Ovary (tissue), 9 donors: Measurements from ENCODE around the gene ENOX2. TPM values are rescaled to one million over a fixed set of nuclear protein-coding genes. Genes with fewer than 3 reads are reported as not detected.
"Not testable (repeated sequence)": the region's sequence is repeated elsewhere in the genome, so short reads cannot be mapped to it uniquely, and the experiment has no call there.

Source experiments
- DNase-seq, 5 donors: peaks; one replicate each; pipeline ENCODE4 v3.0.0-alpha.2; 2019 to 2020
- H3K27ac ChIP-seq, 2 donors: fragments of 200-600 bp; one replicate each; pipeline versions ENCODE4 v1.5.1 to v1.8.0; 2019 to 2022
- H3K27me3 ChIP-seq: fragments of 200-600 bp; one replicate; pipeline ENCODE4 v1.8.0; 2022
- H3K36me3 ChIP-seq: fragments of 200-600 bp; sonication (generic); one replicate; pipeline ENCODE4 v1.5.1; 2019
- H3K4me1 ChIP-seq: one replicate; pipeline ENCODE4 v1.8.1; 2013; ENCODE audit warnings: mild to moderate bottlenecking, moderate library complexity; ENCODE audit not compliant: insufficient read depth
- H3K4me3 ChIP-seq: fragments of 200-600 bp; sonication (generic); one replicate; pipeline ENCODE4 v1.5.1; 2017
- H3K9me3 ChIP-seq, 2 donors: fragments of 200-600 bp in 1 of 2; sonication (generic) in 1 of 2; one replicate each; pipeline versions ENCODE4 v1.5.1 to v1.8.1; 2013 to 2019; ENCODE audit warnings: mild to moderate bottlenecking in 1 of 2, moderate library complexity in 1 of 2
- CTCF ChIP-seq, 3 donors: fragments of 450-650 bp in 2 of 3; fragments of 200-600 bp in 1 of 3; IDR thresholded peaks; one replicate each; pipeline versions ENCODE4 v1.5.1 to v1.8.0; 2016 to 2022; ENCODE audit warnings: antibody characterized with exemption in 3 of 3, mild to moderate bottlenecking in 1 of 3
- EP300 ChIP-seq: sonication (generic); formaldehyde crosslinking; IDR thresholded peaks from one replicate; pipeline ENCODE4 v1.6.1; 2017; ENCODE audit warnings: antibody characterized with exemption
- POLR2A ChIP-seq: fragments of 450-650 bp; IDR thresholded peaks from one replicate; pipeline ENCODE4 v1.6.1; 2017; ENCODE audit warnings: antibody characterized with exemption, mild to moderate bottlenecking, moderate library complexity
- WGBS, 3 donors: extraction: QIAGEN DNeasy Blood & Tissue Kit in 1 of 3; methylation state at CpG; one replicate each; pipeline versions ENCODE4 v1.1.5 to v1.1.7; 2013 to 2017; 5-methylcytosine and 5-hydroxymethylcytosine counted together
- intact Hi-C, 4 donors: fragments of 100-400 bp; cut with DNase I; formaldehyde crosslinking; loops; one replicate each; pipeline versions ENCODE4 v1.11.0 to v1.15.1; 2022 to 2023
- polyA plus RNA-seq, 2 donors: library from polyadenylated mRNA; stranded (reverse); fragments of 200-250 nt in 1 of 2; fragments of 350-450 nt in 1 of 2; fragmentation: Illumina TruSeq in 1 of 2; extraction: RNeasy Lipid Tissue Mini Kit (QIAGEN cat#74804) in 1 of 2; gene quantifications; one replicate each; pipeline ENCODE4 v1.2.3, GENCODE V29; 2013 to 2014
- total RNA-seq, 7 donors: library from RNA; depleted of rRNA in 2 of 7; stranded (reverse); fragments of >200 nt in 2 of 7; fragmentation: NEBNext Ultra II Directional in 3 of 7; extraction: Animal tissue kit (Norgen Biotek cat#: 25700) in 3 of 7; gene quantifications; one replicate each; pipeline versions ENCODE4 v1.1.0 to v1.2.4, GENCODE V29; 2016 to 2023
- donor health status: DM: no; HTN: no; CAD: no; lungs with moderate emphysema.
- donor health status: DM: no; HTN: no; CAD: no.
- donor health status: Bipolar disorder and iron deficiency.
- donor health status: DM: yes; HTN: yes; CAD: no.
- donor health status: DM: no; HTN: no; CAD: no.
- donor health status: DM: yes; HTN: yes; CAD: no.

ENOX2 gene
- total and polyA plus RNA-seq, 9 donors = 5.4 to 17.8 (median 13.1) TPM

GRCh38 chrX:130716346-130716745 is 186.7 kb downstream of the ENOX2 start:
- TF ChIP-seq POLR2A (no peak), CTCF (IDR thresholded peaks at IDR 0.05) (no peak), EP300 (no peak)
- H3K9me3 ChIP-seq = no peaks in the 10 kb centered on the region
- WGBS, 3 donors = 82 to 89% (median 88%) methylated on average over 3 of the region's 3 CpGs
- intact Hi-C loops = no loop called here
- peaks cover 1% of the 10 kb centered on the region for H3K4me1 ChIP-seq
- H3K27me3 ChIP-seq = no peaks in the 10 kb centered on the region
- H3K36me3 ChIP-seq = no peaks in the 10 kb centered on the region
- DNase-seq = no peak
- no peak overlapping the region for H3K4me3 ChIP-seq
- H3K27ac ChIP-seq = no peak overlapping the region

- H3K27me3 ChIP-seq = no peaks in the 10 kb centered on the region
- no peak for DNase-seq
- no peak overlapping the region for H3K4me3 ChIP-seq
- WGBS, 3 donors = 56 to 63% (median 59%) methylated on average over 3 of the region's 3 CpGs
- H3K9me3 ChIP-seq = no peaks in the 10 kb centered on the region
- TF ChIP-seq EP300 (no peak), CTCF (IDR thresholded peaks at IDR 0.05) (no peak), POLR2A (no peak)
- peaks cover 1% of the 10 kb centered on the region for H3K4me1 ChIP-seq
- intact Hi-C loops = no loop called here
- H3K27ac ChIP-seq = no peak overlapping the region
- H3K36me3 ChIP-seq = no peaks in the 10 kb centered on the region
Observed at GRCh38 chrX:130715299-130715698, 187.7 kb downstream of the ENOX2 start.

GRCh38 chrX:130714665-130715064 is 188.3 kb downstream of the ENOX2 start:
- intact Hi-C loops = no loop called here
- no peak for DNase-seq
- no peak overlapping the region for H3K4me3 ChIP-seq
- H3K27me3 ChIP-seq = no peaks in the 10 kb centered on the region
- H3K9me3 ChIP-seq = no peaks in the 10 kb centered on the region
- TF ChIP-seq POLR2A (no peak), CTCF (IDR thresholded peaks at IDR 0.05) (no peak), EP300 (no peak)
- H3K4me1 ChIP-seq = peaks cover 1% of the 10 kb centered on the region
- no peaks in the 10 kb centered on the region for H3K36me3 ChIP-seq
- WGBS, 3 donors = 39 to 51% (median 47%) methylated on average over 2 of the region's 2 CpGs
- no peak overlapping the region for H3K27ac ChIP-seq

GRCh38 chrX:130714135-130714534 is 188.9 kb downstream of the ENOX2 start:
- WGBS, 3 donors = 54 to 70% (median 60%) methylated on average over 3 of the region's 3 CpGs
- no peak for DNase-seq
- no peaks in the 10 kb centered on the region for H3K36me3 ChIP-seq
- no peaks in the 10 kb centered on the region for H3K9me3 ChIP-seq
- no peaks in the 10 kb centered on the region for H3K4me1 ChIP-seq
- H3K27me3 ChIP-seq = no peaks in the 10 kb centered on the region
- H3K27ac ChIP-seq = no peak overlapping the region
- no peak overlapping the region for H3K4me3 ChIP-seq
- TF ChIP-seq EP300 (no peak), CTCF (IDR thresholded peaks at IDR 0.05) (no peak), POLR2A (no peak)
- intact Hi-C loops = no loop called here

GRCh38 chrX:130709178-130709577 is 193.8 kb downstream of the ENOX2 start:
- DNase-seq, H3K4me3 ChIP-seq, intact Hi-C loops, H3K27me3 ChIP-seq, H3K36me3 ChIP-seq, H3K4me1 ChIP-seq, H3K9me3 ChIP-seq, H3K27ac ChIP-seq: not testable (repeated sequence)
- WGBS, 3 donors = 72 to 79% (median 73%) methylated on average over 6 of the region's 6 CpGs
